Liver (tissue), 3 donors: ENCODE measurements around the gene ADAP1.

Experiments
- CTCF ChIP-seq: fragments of 150-350 bp; IDR thresholded peaks from 2 replicates; pipeline ENCODE4 v1.5.1; 2017; ENCODE audit warnings: improper control_type of control experiment, low read depth, low read length; ENCODE audit not compliant: missing input control
- EGR1 ChIP-seq, 2 donors: IDR thresholded peaks; 2 replicates each; pipeline ENCODE4 v1.6.1; 2016 to 2018; ENCODE audit warnings: antibody characterized with exemption in 2 of 2, low read depth in 2 of 2
- GABPA ChIP-seq, 2 donors: IDR thresholded peaks in 1 of 2; conservative IDR thresholded peaks in 1 of 2; 2 replicates each; pipeline ENCODE4 v1.6.1; 2016; ENCODE audit warnings: antibody characterized with exemption in 2 of 2, mild to moderate bottlenecking in 1 of 2, moderate library complexity in 1 of 2
- HNF4A ChIP-seq, 2 donors: conservative IDR thresholded peaks; 2 replicates each; pipeline ENCODE4 v1.6.1; 2016; ENCODE audit warnings: antibody characterized with exemption in 2 of 2, mild to moderate bottlenecking in 2 of 2
- HNF4G ChIP-seq: IDR thresholded peaks from 2 replicates; pipeline ENCODE4 v1.6.1; 2016; ENCODE audit warnings: antibody characterized with exemption
- JUND ChIP-seq, 2 donors: IDR thresholded peaks; 2 replicates each; pipeline ENCODE4 v1.6.1; 2016; ENCODE audit warnings: antibody characterized with exemption in 2 of 2
- MAX ChIP-seq: IDR thresholded peaks from 2 replicates; pipeline ENCODE4 v1.6.1; 2016; ENCODE audit warnings: antibody characterized with exemption
- NR2F2 ChIP-seq: IDR thresholded peaks from 2 replicates; pipeline ENCODE4 v1.6.1; 2016; ENCODE audit warnings: antibody characterized with exemption
- RAD21 ChIP-seq, 2 donors: IDR thresholded peaks; 2 replicates each; pipeline ENCODE4 v1.6.1; 2016; ENCODE audit warnings: antibody characterized with exemption in 2 of 2, mild to moderate bottlenecking in 2 of 2
- SP1 ChIP-seq: IDR thresholded peaks from 2 replicates; pipeline ENCODE4 v1.6.1; 2018; ENCODE audit warnings: antibody characterized with exemption, mild to moderate bottlenecking
- TAF1 ChIP-seq: conservative IDR thresholded peaks from 2 replicates; pipeline ENCODE4 v1.6.1; 2016; ENCODE audit warnings: antibody characterized with exemption, mild to moderate bottlenecking
- YY1 ChIP-seq: IDR thresholded peaks from 2 replicates; pipeline ENCODE4 v1.6.1; 2016; ENCODE audit warnings: antibody characterized with exemption, mild to moderate bottlenecking
- TF ChIP-seq, protein P1 (sequence below): IDR thresholded peaks from 2 replicates; pipeline ENCODE4 v1.6.1; 2016; ENCODE audit warnings: antibody characterized with exemption, mild to moderate bottlenecking
- TF ChIP-seq, protein P2 (sequence below): IDR thresholded peaks from 2 replicates; pipeline ENCODE4 v1.6.1; 2016; ENCODE audit warnings: antibody characterized with exemption
- donor health status: healthy.
- donor health status: healthy.

DNA sequence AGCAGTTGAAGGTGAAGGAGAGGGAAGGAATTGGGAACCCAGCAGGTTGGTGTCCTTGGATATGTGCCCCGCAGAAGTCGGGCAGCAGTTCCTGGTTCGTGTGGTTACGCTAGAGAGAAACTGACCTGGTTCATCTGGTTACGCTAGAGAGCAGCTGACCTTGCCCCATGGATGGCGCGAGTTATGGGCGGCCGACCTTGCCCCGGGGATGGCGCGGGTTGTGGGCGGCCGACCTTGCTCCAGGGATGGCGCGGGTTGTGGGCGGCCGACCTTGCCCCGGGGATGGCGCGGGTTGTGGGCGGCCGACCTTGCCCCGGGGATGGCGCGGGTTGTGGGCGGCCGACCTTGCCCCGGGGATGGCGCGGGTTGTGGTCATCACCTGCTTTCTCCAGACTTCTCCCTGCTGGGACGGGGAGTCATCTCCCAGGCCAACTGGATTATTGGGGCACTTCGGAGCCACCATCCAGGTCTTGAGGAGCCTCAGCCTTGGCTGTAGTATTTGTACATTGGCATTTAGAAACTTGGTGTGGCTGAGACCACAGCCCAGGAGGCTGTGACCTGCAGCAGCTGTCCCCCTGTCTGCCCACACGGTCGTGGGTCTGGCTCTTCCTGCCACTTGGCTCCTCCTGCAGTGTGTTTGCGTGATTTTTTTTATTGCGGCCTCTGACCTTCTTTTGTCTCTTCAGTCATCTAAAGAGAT is 72.0 kb downstream of the ADAP1 start:
- TF ChIP-seq JUND (IDR thresholded peaks at IDR 0.05) (no peak), CTCF (no peak), RAD21 (IDR thresholded peaks at IDR 0.05) (no peak), GABPA (IDR thresholded peaks at IDR 0.05 in 1 of 2, conservative IDR thresholded peaks at IDR 0.05 in 1 of 2) (no peak), HNF4A (conservative IDR thresholded peaks at IDR 0.05) (peak in 1 of 2 donors; percentile 73), TAF1 (no peak), EGR1 (IDR thresholded peaks at IDR 0.05; ENCODE audit: low read depth in 2 of 2) (no peak), MAX (no peak), SP1 (no peak), YY1 (peak; percentile 44), HNF4G (no peak), NR2F2 (no peak)
- TF ChIP-seq, protein P1, sequence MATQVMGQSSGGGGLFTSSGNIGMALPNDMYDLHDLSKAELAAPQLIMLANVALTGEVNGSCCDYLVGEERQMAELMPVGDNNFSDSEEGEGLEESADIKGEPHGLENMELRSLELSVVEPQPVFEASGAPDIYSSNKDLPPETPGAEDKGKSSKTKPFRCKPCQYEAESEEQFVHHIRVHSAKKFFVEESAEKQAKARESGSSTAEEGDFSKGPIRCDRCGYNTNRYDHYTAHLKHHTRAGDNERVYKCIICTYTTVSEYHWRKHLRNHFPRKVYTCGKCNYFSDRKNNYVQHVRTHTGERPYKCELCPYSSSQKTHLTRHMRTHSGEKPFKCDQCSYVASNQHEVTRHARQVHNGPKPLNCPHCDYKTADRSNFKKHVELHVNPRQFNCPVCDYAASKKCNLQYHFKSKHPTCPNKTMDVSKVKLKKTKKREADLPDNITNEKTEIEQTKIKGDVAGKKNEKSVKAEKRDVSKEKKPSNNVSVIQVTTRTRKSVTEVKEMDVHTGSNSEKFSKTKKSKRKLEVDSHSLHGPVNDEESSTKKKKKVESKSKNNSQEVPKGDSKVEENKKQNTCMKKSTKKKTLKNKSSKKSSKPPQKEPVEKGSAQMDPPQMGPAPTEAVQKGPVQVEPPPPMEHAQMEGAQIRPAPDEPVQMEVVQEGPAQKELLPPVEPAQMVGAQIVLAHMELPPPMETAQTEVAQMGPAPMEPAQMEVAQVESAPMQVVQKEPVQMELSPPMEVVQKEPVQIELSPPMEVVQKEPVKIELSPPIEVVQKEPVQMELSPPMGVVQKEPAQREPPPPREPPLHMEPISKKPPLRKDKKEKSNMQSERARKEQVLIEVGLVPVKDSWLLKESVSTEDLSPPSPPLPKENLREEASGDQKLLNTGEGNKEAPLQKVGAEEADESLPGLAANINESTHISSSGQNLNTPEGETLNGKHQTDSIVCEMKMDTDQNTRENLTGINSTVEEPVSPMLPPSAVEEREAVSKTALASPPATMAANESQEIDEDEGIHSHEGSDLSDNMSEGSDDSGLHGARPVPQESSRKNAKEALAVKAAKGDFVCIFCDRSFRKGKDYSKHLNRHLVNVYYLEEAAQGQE = no peak
- TF ChIP-seq, protein P2, sequence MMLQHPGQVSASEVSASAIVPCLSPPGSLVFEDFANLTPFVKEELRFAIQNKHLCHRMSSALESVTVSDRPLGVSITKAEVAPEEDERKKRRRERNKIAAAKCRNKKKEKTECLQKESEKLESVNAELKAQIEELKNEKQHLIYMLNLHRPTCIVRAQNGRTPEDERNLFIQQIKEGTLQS = no peak
